ENCODE measurements around the gene ZNF101.

The ZNF101 gene

DNA sequence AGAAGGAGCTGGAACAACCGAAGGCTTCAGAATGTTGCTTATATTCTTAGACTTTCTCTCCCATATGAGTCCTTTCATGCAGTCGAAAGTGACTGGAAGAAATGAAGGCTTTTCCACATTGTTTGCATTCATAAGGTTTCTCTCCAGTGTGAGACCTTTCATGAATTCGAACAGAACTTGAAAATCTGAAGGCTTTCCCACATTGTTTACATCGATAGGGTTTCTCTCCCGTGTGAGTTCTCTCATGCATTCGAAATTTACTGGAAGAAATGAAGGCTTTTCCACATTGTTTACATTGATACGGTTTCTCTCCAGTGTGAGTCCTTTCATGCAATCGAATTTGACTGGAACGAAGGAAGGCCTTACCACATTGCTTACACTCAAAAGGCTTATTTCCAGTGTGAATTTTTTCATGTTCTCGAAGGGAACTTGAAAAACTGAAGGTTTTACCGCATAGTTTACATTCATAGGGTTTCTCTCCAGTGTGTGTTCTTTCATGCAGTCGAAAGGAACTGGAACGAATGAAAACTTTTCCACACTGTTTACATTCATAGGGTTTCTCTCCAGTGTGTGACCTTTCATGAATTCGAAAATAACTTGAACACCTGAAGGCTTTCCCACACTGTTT is 42.8 kb downstream of the ZNF101 start:
- POLR2A ChIA-PET, result no interaction called here
- Histone ChIP-seq H3K27me3 (replicated peaks in 2 of 5; ENCODE audit: control insufficient read depth in 4 of 5, insufficient read depth in 5 of 5, low read length in 4 of 5) (no peaks in the 10 kb centered on the region), H3K36me3 (ENCODE audit: control insufficient read depth in 4 of 4, insufficient read depth in 4 of 4, low read length in 3 of 4) (peaks cover 22 to 70% (median 37%) of the 10 kb centered on the region in 4 experiments), H3K4me1 (ENCODE audit: control extremely low read depth in 1 of 4, control insufficient read depth in 4 of 4, insufficient read depth in 4 of 4, low read length in 3 of 4) (no peaks in the 10 kb centered on the region), H3K9me3 (ENCODE audit: control extremely low read depth in 1 of 5, control insufficient read depth in 4 of 5, insufficient read depth in 2 of 5, low read depth in 1 of 5, low read length in 4 of 5) (peaks cover 24 to 96% (median 81%) of the 10 kb centered on the region in 5 experiments), H3K27ac (ENCODE audit: insufficient read depth in 1 of 2, low read depth in 1 of 2, low read length in 2 of 2, poor library complexity in 1 of 2, severe bottlenecking in 2 of 2) (no peak overlapping the region), H3K4me3 (ENCODE audit: control insufficient read depth in 1 of 7, extremely low read depth in 1 of 7, insufficient read depth in 4 of 7, low read depth in 2 of 7, low read length in 6 of 7) (peak overlapping the region in 1 of 7 experiments; percentile 30)
- DNase-seq, result no peak
- WGBS (ENCODE audit: insufficient coverage), result 100% methylated on average over 13 of the region's 14 CpGs
- CTCF ChIA-PET, result no interaction called here

DNA sequence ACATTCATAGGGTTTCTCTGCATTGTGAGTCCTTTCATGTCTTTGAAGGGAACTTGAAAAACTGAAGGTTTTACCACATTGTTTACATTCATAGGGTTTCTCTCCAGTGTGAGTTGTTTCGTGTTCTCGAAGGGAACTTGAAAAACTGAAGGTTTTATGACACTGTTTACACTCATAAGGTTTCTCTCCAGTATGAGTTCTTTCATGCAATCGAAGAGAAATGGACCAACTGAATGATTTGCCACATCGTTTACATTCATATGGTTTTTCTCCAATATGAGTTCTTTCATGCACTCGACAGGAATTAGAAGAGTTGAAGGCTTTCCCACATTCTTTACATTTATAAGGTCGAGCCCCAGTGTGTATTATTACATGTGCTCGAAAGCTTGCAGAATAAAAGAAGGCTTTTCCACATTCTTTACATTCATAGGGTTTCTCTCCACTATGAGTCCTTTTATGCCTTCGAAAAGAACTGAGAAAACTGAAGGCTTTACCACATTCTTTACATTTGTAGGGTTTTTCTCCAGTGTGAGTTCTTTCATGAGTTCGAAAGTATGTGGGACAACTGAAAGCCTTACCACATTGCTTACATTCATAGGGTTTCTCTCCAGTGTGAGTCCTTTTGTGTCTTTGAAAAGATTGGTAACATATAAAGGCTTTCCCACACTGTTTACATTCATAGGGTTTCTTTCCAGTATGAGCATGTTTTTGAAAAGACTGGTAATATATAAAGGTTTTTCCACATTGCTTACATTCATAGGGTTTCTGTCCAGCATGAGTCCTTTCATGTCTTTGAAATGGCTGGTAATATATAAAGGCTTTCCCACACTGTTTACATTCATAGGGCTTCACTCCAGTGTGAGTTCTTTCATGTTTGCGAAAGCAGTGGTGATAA is 43.5 kb downstream of the ZNF101 start:
- 100% methylated on average over 7 of the region's 10 CpGs for WGBS (ENCODE audit: insufficient coverage)
- Histone ChIP-seq H3K27me3 (replicated peaks in 2 of 5; ENCODE audit: control insufficient read depth in 4 of 5, insufficient read depth in 5 of 5, low read length in 4 of 5) (no peaks in the 10 kb centered on the region), H3K27ac (ENCODE audit: insufficient read depth in 1 of 2, low read depth in 1 of 2, low read length in 2 of 2, poor library complexity in 1 of 2, severe bottlenecking in 2 of 2) (no peak overlapping the region), H3K9me3 (ENCODE audit: control extremely low read depth in 1 of 5, control insufficient read depth in 4 of 5, insufficient read depth in 2 of 5, low read depth in 1 of 5, low read length in 4 of 5) (peaks cover 27 to 97% (median 79%) of the 10 kb centered on the region in 5 experiments), H3K4me1 (ENCODE audit: control extremely low read depth in 1 of 4, control insufficient read depth in 4 of 4, insufficient read depth in 4 of 4, low read length in 3 of 4) (no peaks in the 10 kb centered on the region), H3K4me3 (ENCODE audit: control insufficient read depth in 1 of 7, extremely low read depth in 1 of 7, insufficient read depth in 4 of 7, low read depth in 2 of 7, low read length in 6 of 7) (peak overlapping the region in 2 of 7 experiments; percentile 30 to 38), H3K36me3 (ENCODE audit: control insufficient read depth in 4 of 4, insufficient read depth in 4 of 4, low read length in 3 of 4) (peaks cover 23 to 77% (median 40%) of the 10 kb centered on the region in 4 experiments)
- POLR2A ChIA-PET, result interaction anchor here (0.6 kb wide), 1 partner anchor 9 kb away, joined by 3 read pairs; no protein-coding TSS in a partner anchor
- CTCF ChIA-PET, result no interaction called here
- DNase-seq, result no peak

DNA sequence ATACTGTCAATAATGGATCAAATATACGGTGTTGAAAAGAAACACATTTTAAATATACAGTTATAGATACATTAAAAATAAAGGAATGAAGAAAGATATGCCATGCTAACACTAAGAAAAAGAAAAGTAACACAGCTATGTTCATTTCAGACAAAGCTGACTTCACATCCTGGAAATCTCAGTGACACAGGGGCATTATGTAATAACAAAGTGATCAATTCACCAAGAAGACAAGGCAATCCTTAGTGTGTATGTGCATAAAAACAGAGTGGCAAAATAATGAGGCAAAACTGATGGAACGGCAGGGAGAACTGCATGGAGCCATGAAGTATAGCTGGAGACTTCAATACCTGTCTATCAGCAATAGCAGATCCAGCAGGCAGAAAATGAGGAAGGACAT is 51.2 kb downstream of the ZNF101 start:
- Histone ChIP-seq H3K4me3 (ENCODE audit: control insufficient read depth in 1 of 7, extremely low read depth in 1 of 7, insufficient read depth in 4 of 7, low read depth in 2 of 7, low read length in 6 of 7) (no peak overlapping the region), H3K27me3 (replicated peaks in 2 of 5; ENCODE audit: control insufficient read depth in 4 of 5, insufficient read depth in 5 of 5, low read length in 4 of 5) (no peaks in the 10 kb centered on the region), H3K27ac (ENCODE audit: insufficient read depth in 1 of 2, low read depth in 1 of 2, low read length in 2 of 2, poor library complexity in 1 of 2, severe bottlenecking in 2 of 2) (no peak overlapping the region), H3K9me3 (ENCODE audit: control extremely low read depth in 1 of 5, control insufficient read depth in 4 of 5, insufficient read depth in 2 of 5, low read depth in 1 of 5, low read length in 4 of 5) (peaks cover 12 to 71% (median 56%) of the 10 kb centered on the region in 5 experiments), H3K4me1 (ENCODE audit: control extremely low read depth in 1 of 4, control insufficient read depth in 4 of 4, insufficient read depth in 4 of 4, low read length in 3 of 4) (no peaks in the 10 kb centered on the region), H3K36me3 (ENCODE audit: control insufficient read depth in 4 of 4, insufficient read depth in 4 of 4, low read length in 3 of 4) (peaks cover 5 to 38% (median 11%) of the 10 kb centered on the region in 4 experiments)
- ChIA-PET CTCF (interaction anchor here (1.4 kb wide), 1 partner anchor 43 kb away, joined by 3 read pairs; no protein-coding TSS in a partner anchor), POLR2A (no interaction called here)
- peak in 2 of 3 donors; percentile 51 to 63 for DNase-seq
- WGBS (ENCODE audit: insufficient coverage), result 100% methylated on average over 1 of the region's 2 CpGs

DNA sequence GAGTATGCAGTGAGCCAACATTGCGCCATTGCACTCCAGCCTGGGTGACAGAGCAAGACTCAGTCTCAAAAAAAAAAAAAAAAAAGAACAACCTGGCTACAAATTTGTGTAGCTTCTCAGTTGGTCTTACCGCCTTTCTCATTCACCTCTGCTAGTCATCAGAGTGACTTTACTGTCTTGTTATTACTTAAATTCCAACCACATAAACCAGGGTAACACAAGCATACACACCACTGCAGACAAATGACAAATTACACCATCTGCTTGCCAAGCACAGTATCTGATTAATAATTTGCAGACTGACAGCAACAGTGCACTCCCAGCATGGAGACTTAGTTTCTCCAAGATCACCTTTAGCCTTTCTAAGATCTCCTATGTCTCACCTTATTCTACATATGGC is 53.3 kb downstream of the ZNF101 start:
- Histone ChIP-seq H3K27ac (ENCODE audit: insufficient read depth in 1 of 2, low read depth in 1 of 2, low read length in 2 of 2, poor library complexity in 1 of 2, severe bottlenecking in 2 of 2) (no peak overlapping the region), H3K27me3 (replicated peaks in 2 of 5; ENCODE audit: control insufficient read depth in 4 of 5, insufficient read depth in 5 of 5, low read length in 4 of 5) (no peaks in the 10 kb centered on the region), H3K9me3 (ENCODE audit: control extremely low read depth in 1 of 5, control insufficient read depth in 4 of 5, insufficient read depth in 2 of 5, low read depth in 1 of 5, low read length in 4 of 5) (peaks cover 8 to 56% (median 47%) of the 10 kb centered on the region in 5 experiments), H3K4me1 (ENCODE audit: control extremely low read depth in 1 of 4, control insufficient read depth in 4 of 4, insufficient read depth in 4 of 4, low read length in 3 of 4) (no peaks in the 10 kb centered on the region), H3K36me3 (ENCODE audit: control insufficient read depth in 4 of 4, insufficient read depth in 4 of 4, low read length in 3 of 4) (peaks cover 5 to 26% (median 8%) of the 10 kb centered on the region in 4 experiments), H3K4me3 (ENCODE audit: control insufficient read depth in 1 of 7, extremely low read depth in 1 of 7, insufficient read depth in 4 of 7, low read depth in 2 of 7, low read length in 6 of 7) (no peak overlapping the region)
- WGBS (ENCODE audit: insufficient coverage), result 90% methylated on average over 2 of the region's 2 CpGs
- CTCF ChIA-PET, result no interaction called here
- POLR2A ChIA-PET, result no interaction called here
- no peak for DNase-seq

DNA sequence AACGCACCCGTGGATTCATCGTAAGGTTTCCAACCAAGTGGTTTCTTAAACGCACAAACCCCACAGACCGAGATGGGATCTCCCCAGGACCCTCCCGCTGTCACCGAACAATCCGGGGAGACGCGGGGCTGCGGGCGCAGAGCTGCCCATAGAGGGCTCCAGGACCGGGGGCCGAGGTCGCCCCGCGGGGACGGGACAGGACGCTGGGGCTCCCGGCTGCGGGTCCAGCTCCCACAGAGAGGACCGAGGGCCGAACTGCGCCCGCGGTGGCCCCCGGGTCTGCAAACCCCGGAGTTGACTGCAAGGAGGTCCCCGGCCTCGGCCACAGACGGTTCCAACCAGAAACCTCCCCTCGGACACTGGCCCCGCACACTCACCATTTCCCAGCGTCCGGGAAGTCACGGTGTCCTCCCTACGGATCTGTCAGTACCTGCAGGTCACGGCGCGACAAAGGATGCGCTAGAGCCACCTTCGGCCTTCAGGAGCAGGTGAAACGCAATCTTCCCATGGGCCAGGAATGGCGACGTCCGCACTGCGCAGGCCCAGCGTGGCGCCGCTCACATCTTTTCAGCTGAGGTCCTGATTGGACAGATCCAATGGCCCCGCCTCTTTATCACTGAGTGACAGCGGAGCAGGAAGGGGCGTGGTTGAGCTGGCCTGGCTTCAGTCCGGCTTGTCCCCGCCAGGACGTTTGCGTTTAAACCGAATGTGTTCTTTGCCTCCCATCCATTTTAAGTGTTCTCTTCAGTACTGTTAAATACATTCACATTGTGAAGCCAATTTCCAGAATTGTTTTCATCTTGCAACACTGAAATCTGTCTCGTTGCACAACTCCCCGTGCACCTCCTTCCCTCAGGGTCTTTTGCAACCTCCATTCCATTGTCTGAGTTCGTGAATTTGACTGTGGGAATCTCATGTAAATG is 64.2 kb downstream of the ZNF101 start, which contains the start of gene ZNF14:
TSS of gene ZNF14 (minus strand) at position 534 of the 923 bp plus-strand sequence. CDS start at position 380, 154 bp downstream.
- Histone ChIP-seq H3K36me3 (ENCODE audit: control insufficient read depth in 4 of 4, insufficient read depth in 4 of 4, low read length in 3 of 4) (peaks cover 3 to 24% (median 12%) of the 10 kb centered on the region in 4 experiments), H3K27ac (ENCODE audit: insufficient read depth in 1 of 2, low read depth in 1 of 2, low read length in 2 of 2, poor library complexity in 1 of 2, severe bottlenecking in 2 of 2) (peak within 1 kb of the TSS; percentile 64 to 87), H3K4me1 (ENCODE audit: control extremely low read depth in 1 of 4, control insufficient read depth in 4 of 4, insufficient read depth in 4 of 4, low read length in 3 of 4) (peaks cover 0 to 10% (median 8%) of the 10 kb centered on the region in 4 experiments), H3K4me3 (ENCODE audit: control insufficient read depth in 1 of 7, extremely low read depth in 1 of 7, insufficient read depth in 4 of 7, low read depth in 2 of 7, low read length in 6 of 7) (peak within 1 kb of the TSS; percentile 90 to 100 (median 95)), H3K27me3 (replicated peaks in 2 of 5; ENCODE audit: control insufficient read depth in 4 of 5, insufficient read depth in 5 of 5, low read length in 4 of 5) (no peaks in the 10 kb centered on the region), H3K9me3 (ENCODE audit: control extremely low read depth in 1 of 5, control insufficient read depth in 4 of 5, insufficient read depth in 2 of 5, low read depth in 1 of 5, low read length in 4 of 5) (peaks cover 2 to 29% (median 16%) of the 10 kb centered on the region in 5 experiments)
- POLR2A ChIA-PET, result interaction anchor here (0.5 to 1.3 kb wide), 3 partner anchors 43 to 352 kb away, joined by 3 to 4 read pairs (median 3); no protein-coding TSS in a partner anchor
- WGBS (ENCODE audit: insufficient coverage), result 0% methylated on average over 57 of the region's 61 CpGs
- CTCF ChIA-PET, result interaction anchor here (0.6 to 1.1 kb wide), 2 partner anchors 10 to 116 kb away, joined by 3 read pairs; no protein-coding TSS in a partner anchor
- peak; percentile 95 to 97 (median 97) for DNase-seq
